ENCODE results near the gene ALDH1A3. TPM values are rescaled to one million over a fixed set of nuclear protein-coding genes. Genes with fewer than 3 reads are reported as not detected.

The ALDH1A3 gene
- total and polyA plus RNA-seq, 4 donors: 0.79 to 8.4 (median 1.4) TPM

GRCh38 chr15:100835636-100836035 lies 44.0 kb upstream of the ALDH1A3 start:
- H3K36me3 ChIP-seq (ENCODE audit: control insufficient read depth in 4 of 4, insufficient read depth in 3 of 4, low read depth in 1 of 4, low read length in 3 of 4): no peaks in the 10 kb centered on the region
- peaks cover 0 to 11% (median 2%) of the 10 kb centered on the region in 4 donors for H3K27me3 ChIP-seq (ENCODE audit: control insufficient read depth in 4 of 4, insufficient read depth in 4 of 4, low read length in 3 of 4)
- 77% methylated on average over 5 of the region's 5 CpGs for WGBS
- no peak for DNase-seq (ENCODE audit: low spot score)
- no peaks in the 10 kb centered on the region for H3K9me3 ChIP-seq (ENCODE audit: control insufficient read depth in 4 of 4, low read length in 3 of 4)
- H3K4me3 ChIP-seq (ENCODE audit: low read depth in 1 of 3, low read length in 3 of 3): no peak overlapping the region
- H3K4me1 ChIP-seq (ENCODE audit: control insufficient read depth in 4 of 4, insufficient read depth in 4 of 4, low read length in 3 of 4): no peaks in the 10 kb centered on the region
- no peak overlapping the region for H3K27ac ChIP-seq (ENCODE audit: low read depth in 1 of 2, low read length in 2 of 2)
- no peak for TF ChIP-seq SP1 (IDR thresholded peaks at IDR 0.05)
- TF ChIP-seq JUND (IDR thresholded peaks at IDR 0.05): no peak
- TF ChIP-seq, protein P1, sequence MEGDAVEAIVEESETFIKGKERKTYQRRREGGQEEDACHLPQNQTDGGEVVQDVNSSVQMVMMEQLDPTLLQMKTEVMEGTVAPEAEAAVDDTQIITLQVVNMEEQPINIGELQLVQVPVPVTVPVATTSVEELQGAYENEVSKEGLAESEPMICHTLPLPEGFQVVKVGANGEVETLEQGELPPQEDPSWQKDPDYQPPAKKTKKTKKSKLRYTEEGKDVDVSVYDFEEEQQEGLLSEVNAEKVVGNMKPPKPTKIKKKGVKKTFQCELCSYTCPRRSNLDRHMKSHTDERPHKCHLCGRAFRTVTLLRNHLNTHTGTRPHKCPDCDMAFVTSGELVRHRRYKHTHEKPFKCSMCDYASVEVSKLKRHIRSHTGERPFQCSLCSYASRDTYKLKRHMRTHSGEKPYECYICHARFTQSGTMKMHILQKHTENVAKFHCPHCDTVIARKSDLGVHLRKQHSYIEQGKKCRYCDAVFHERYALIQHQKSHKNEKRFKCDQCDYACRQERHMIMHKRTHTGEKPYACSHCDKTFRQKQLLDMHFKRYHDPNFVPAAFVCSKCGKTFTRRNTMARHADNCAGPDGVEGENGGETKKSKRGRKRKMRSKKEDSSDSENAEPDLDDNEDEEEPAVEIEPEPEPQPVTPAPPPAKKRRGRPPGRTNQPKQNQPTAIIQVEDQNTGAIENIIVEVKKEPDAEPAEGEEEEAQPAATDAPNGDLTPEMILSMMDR (IDR thresholded peaks at IDR 0.05; ENCODE audit: low read depth, low read length, missing input control): no peak
- no peak for TF ChIP-seq FOXA2 (IDR thresholded peaks at IDR 0.05)
- no peak for TF ChIP-seq TAF1 (conservative IDR thresholded peaks at IDR 0.05)
- TF ChIP-seq GABPA (IDR thresholded peaks at IDR 0.05 in 1 of 2, conservative IDR thresholded peaks at IDR 0.05 in 1 of 2): no peak
- TF ChIP-seq YY1 (IDR thresholded peaks at IDR 0.05): no peak
- no peak for TF ChIP-seq RAD21 (IDR thresholded peaks at IDR 0.05)
- no peak for TF ChIP-seq NR2F2 (IDR thresholded peaks at IDR 0.05)
- TF ChIP-seq, protein P2, sequence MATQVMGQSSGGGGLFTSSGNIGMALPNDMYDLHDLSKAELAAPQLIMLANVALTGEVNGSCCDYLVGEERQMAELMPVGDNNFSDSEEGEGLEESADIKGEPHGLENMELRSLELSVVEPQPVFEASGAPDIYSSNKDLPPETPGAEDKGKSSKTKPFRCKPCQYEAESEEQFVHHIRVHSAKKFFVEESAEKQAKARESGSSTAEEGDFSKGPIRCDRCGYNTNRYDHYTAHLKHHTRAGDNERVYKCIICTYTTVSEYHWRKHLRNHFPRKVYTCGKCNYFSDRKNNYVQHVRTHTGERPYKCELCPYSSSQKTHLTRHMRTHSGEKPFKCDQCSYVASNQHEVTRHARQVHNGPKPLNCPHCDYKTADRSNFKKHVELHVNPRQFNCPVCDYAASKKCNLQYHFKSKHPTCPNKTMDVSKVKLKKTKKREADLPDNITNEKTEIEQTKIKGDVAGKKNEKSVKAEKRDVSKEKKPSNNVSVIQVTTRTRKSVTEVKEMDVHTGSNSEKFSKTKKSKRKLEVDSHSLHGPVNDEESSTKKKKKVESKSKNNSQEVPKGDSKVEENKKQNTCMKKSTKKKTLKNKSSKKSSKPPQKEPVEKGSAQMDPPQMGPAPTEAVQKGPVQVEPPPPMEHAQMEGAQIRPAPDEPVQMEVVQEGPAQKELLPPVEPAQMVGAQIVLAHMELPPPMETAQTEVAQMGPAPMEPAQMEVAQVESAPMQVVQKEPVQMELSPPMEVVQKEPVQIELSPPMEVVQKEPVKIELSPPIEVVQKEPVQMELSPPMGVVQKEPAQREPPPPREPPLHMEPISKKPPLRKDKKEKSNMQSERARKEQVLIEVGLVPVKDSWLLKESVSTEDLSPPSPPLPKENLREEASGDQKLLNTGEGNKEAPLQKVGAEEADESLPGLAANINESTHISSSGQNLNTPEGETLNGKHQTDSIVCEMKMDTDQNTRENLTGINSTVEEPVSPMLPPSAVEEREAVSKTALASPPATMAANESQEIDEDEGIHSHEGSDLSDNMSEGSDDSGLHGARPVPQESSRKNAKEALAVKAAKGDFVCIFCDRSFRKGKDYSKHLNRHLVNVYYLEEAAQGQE (IDR thresholded peaks at IDR 0.05): no peak
- TF ChIP-seq, protein P3, sequence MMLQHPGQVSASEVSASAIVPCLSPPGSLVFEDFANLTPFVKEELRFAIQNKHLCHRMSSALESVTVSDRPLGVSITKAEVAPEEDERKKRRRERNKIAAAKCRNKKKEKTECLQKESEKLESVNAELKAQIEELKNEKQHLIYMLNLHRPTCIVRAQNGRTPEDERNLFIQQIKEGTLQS (IDR thresholded peaks at IDR 0.05): no peak
- no peak for TF ChIP-seq FOXA1 (IDR thresholded peaks at IDR 0.05)
- TF ChIP-seq RXRA (IDR thresholded peaks at IDR 0.05): no peak
- TF ChIP-seq HNF4A (conservative IDR thresholded peaks at IDR 0.05): no peak
- no peak for TF ChIP-seq EGR1 (IDR thresholded peaks at IDR 0.05; ENCODE audit: low read depth in 2 of 2)
- TF ChIP-seq, protein P4, sequence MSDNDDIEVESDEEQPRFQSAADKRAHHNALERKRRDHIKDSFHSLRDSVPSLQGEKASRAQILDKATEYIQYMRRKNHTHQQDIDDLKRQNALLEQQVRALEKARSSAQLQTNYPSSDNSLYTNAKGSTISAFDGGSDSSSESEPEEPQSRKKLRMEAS (IDR thresholded peaks at IDR 0.05): no peak
- TF ChIP-seq HNF4G (IDR thresholded peaks at IDR 0.05): no peak
- TF ChIP-seq ZBTB33 (IDR thresholded peaks at IDR 0.05): no peak
- H3K9ac ChIP-seq (ENCODE audit: low read depth in 1 of 2, low read length in 2 of 2): no peak overlapping the region
